Dedifferentiated amniotic fluid mesenchymal stem cell (primary cell): ENCODE measurements around the gene CYTH2.
A peak's percentile ranks its signal among the peaks of the same experiment; 100 is the strongest.

Experiments used
- DNase-seq: peaks from one replicate; pipeline ENCODE4 v3.0.0-alpha.2; 2016; ENCODE audit errors: extremely low spot score

CYTH2 gene

GRCh38 chr19:48493718-48494401 is 24.7 kb downstream of the CYTH2 start:
- DNase-seq: no peak

GRCh38 chr19:48495396-48495795 is 26.2 kb downstream of the CYTH2 start:
- no peak for DNase-seq

GRCh38 chr19:48496959-48497727 is 28.0 kb downstream of the CYTH2 start:
- DNase-seq: no peak

- no peak for DNase-seq
Observed at GRCh38 chr19:48497728-48498594, 28.8 kb downstream of the CYTH2 start.

- DNase-seq: no peak
Observed at GRCh38 chr19:48498595-48499311, 29.6 kb downstream of the CYTH2 start.

GRCh38 chr19:48499316-48500090 is 30.3 kb downstream of the CYTH2 start:
- DNase-seq: no peak

GRCh38 chr19:48500830-48501493 is 31.8 kb downstream of the CYTH2 start:
- no peak for DNase-seq

- no peak for DNase-seq
Observed at GRCh38 chr19:48501494-48502349, 32.6 kb downstream of the CYTH2 start.

GRCh38 chr19:48502350-48503018 is 33.3 kb downstream of the CYTH2 start:
- no peak for DNase-seq

GRCh38 chr19:48506138-48506733 is 37.1 kb downstream of the CYTH2 start:
- DNase-seq: peak; percentile 26

- no peak for DNase-seq
Observed at GRCh38 chr19:48507911-48508439, 38.8 kb downstream of the CYTH2 start.

- DNase-seq: no peak
Observed at GRCh38 chr19:48508729-48509411, 39.7 kb downstream of the CYTH2 start.

GRCh38 chr19:48509467-48510194 is 40.5 kb downstream of the CYTH2 start:
- DNase-seq: no peak

- peak; percentile 43 for DNase-seq
Observed at GRCh38 chr19:48510421-48511268, 41.5 kb downstream of the CYTH2 start.

GRCh38 chr19:48511321-48511731 is 42.2 kb downstream of the CYTH2 start:
- no peak for DNase-seq
